ENCODE results near the gene ACADS.

ACADS gene

GRCh38 chr12:120688527-120689071, 37.0 kb upstream of the ACADS start:
- Histone ChIP-seq H3K4me1 (ENCODE audit: control insufficient read depth, insufficient read depth, low read length) (peaks cover 32% of the 10 kb centered on the region), H3K27ac (ENCODE audit: insufficient read depth, low read depth, low read length, poor library complexity, severe bottlenecking) (no peak overlapping the region), H3K36me3 (ENCODE audit: control insufficient read depth, insufficient read depth, low read length) (no peaks in the 10 kb centered on the region), H3K9me3 (ENCODE audit: control insufficient read depth, low read length) (no peaks in the 10 kb centered on the region), H3K27me3 (ENCODE audit: control insufficient read depth, insufficient read depth, low read length, poor library complexity, severe bottlenecking) (no peaks in the 10 kb centered on the region), H3K4me3 (ENCODE audit: insufficient read depth, low read depth, low read length) (peak overlapping the region; percentile 83)
- WGBS, 2 experiments: 48 to 53% methylated on average over 6 of the region's 6 CpGs

- Histone ChIP-seq H3K36me3 (ENCODE audit: control insufficient read depth, insufficient read depth, low read length) (peaks cover under 1% of the 10 kb centered on the region), H3K9me3 (ENCODE audit: control insufficient read depth, low read length) (no peaks in the 10 kb centered on the region), H3K27me3 (ENCODE audit: control insufficient read depth, insufficient read depth, low read length, poor library complexity, severe bottlenecking) (no peaks in the 10 kb centered on the region), H3K27ac (ENCODE audit: insufficient read depth, low read depth, low read length, poor library complexity, severe bottlenecking) (no peak overlapping the region), H3K4me1 (ENCODE audit: control insufficient read depth, insufficient read depth, low read length) (peaks cover 40% of the 10 kb centered on the region), H3K4me3 (ENCODE audit: insufficient read depth, low read depth, low read length) (peak overlapping the region; percentile 83)
- 57 to 62% methylated on average over 6 of the region's 6 CpGs for WGBS, 2 experiments
Observed at GRCh38 chr12:120689397-120690082, 36.1 kb upstream of the ACADS start.

- peaks cover 6% of the 10 kb centered on the region for H3K36me3 ChIP-seq (ENCODE audit: control insufficient read depth, insufficient read depth, low read length)
- no peak overlapping the region for H3K4me3 ChIP-seq (ENCODE audit: insufficient read depth, low read depth, low read length)
- H3K27ac ChIP-seq (ENCODE audit: insufficient read depth, low read depth, low read length, poor library complexity, severe bottlenecking): no peak overlapping the region
- WGBS, 2 experiments: 90% methylated on average over 2 of the region's 2 CpGs
- H3K4me1 ChIP-seq (ENCODE audit: control insufficient read depth, insufficient read depth, low read length): peaks cover 40% of the 10 kb centered on the region
- H3K9me3 ChIP-seq (ENCODE audit: control insufficient read depth, low read length): no peaks in the 10 kb centered on the region
- H3K27me3 ChIP-seq (ENCODE audit: control insufficient read depth, insufficient read depth, low read length, poor library complexity, severe bottlenecking): no peaks in the 10 kb centered on the region
Observed at GRCh38 chr12:120690083-120690450, 35.6 kb upstream of the ACADS start.

GRCh38 chr12:120690978-120691377, 34.6 kb upstream of the ACADS start:
- H3K27me3 ChIP-seq (ENCODE audit: control insufficient read depth, insufficient read depth, low read length, poor library complexity, severe bottlenecking): no peaks in the 10 kb centered on the region
- no peak overlapping the region for H3K27ac ChIP-seq (ENCODE audit: insufficient read depth, low read depth, low read length, poor library complexity, severe bottlenecking)
- 92 to 95% methylated on average over 1 to 3 of the region's 3 CpGs for WGBS, 2 experiments
- peaks cover 13% of the 10 kb centered on the region for H3K36me3 ChIP-seq (ENCODE audit: control insufficient read depth, insufficient read depth, low read length)
- H3K9me3 ChIP-seq (ENCODE audit: control insufficient read depth, low read length): no peaks in the 10 kb centered on the region
- H3K4me3 ChIP-seq (ENCODE audit: insufficient read depth, low read depth, low read length): no peak overlapping the region
- peaks cover 40% of the 10 kb centered on the region for H3K4me1 ChIP-seq (ENCODE audit: control insufficient read depth, insufficient read depth, low read length)

- Histone ChIP-seq H3K27me3 (ENCODE audit: control insufficient read depth, insufficient read depth, low read length, poor library complexity, severe bottlenecking) (no peaks in the 10 kb centered on the region), H3K4me1 (ENCODE audit: control insufficient read depth, insufficient read depth, low read length) (peaks cover 40% of the 10 kb centered on the region), H3K9me3 (ENCODE audit: control insufficient read depth, low read length) (no peaks in the 10 kb centered on the region), H3K27ac (ENCODE audit: insufficient read depth, low read depth, low read length, poor library complexity, severe bottlenecking) (no peak overlapping the region), H3K4me3 (ENCODE audit: insufficient read depth, low read depth, low read length) (no peak overlapping the region), H3K36me3 (ENCODE audit: control insufficient read depth, insufficient read depth, low read length) (peaks cover 29% of the 10 kb centered on the region)
- WGBS, 2 experiments: 86 to 87% methylated on average over 9 to 11 of the region's 11 CpGs
Observed at GRCh38 chr12:120692524-120693033, 33.0 kb upstream of the ACADS start.

GRCh38 chr12:120693848-120694247, 31.8 kb upstream of the ACADS start:
- Histone ChIP-seq H3K36me3 (ENCODE audit: control insufficient read depth, insufficient read depth, low read length) (peaks cover 39% of the 10 kb centered on the region), H3K4me3 (ENCODE audit: insufficient read depth, low read depth, low read length) (no peak overlapping the region), H3K27ac (ENCODE audit: insufficient read depth, low read depth, low read length, poor library complexity, severe bottlenecking) (peak overlapping the region; percentile 29), H3K4me1 (ENCODE audit: control insufficient read depth, insufficient read depth, low read length) (peaks cover 32% of the 10 kb centered on the region), H3K27me3 (ENCODE audit: control insufficient read depth, insufficient read depth, low read length, poor library complexity, severe bottlenecking) (no peaks in the 10 kb centered on the region), H3K9me3 (ENCODE audit: control insufficient read depth, low read length) (no peaks in the 10 kb centered on the region)
- WGBS, 2 experiments: 10 to 12% methylated on average over 4 of the region's 4 CpGs

GRCh38 chr12:120696626-120697025, 29.0 kb upstream of the ACADS start:
- Histone ChIP-seq H3K9me3 (ENCODE audit: control insufficient read depth, low read length) (no peaks in the 10 kb centered on the region), H3K4me1 (ENCODE audit: control insufficient read depth, insufficient read depth, low read length) (peaks cover 22% of the 10 kb centered on the region), H3K36me3 (ENCODE audit: control insufficient read depth, insufficient read depth, low read length) (peaks cover 44% of the 10 kb centered on the region), H3K27ac (ENCODE audit: insufficient read depth, low read depth, low read length, poor library complexity, severe bottlenecking) (no peak overlapping the region), H3K27me3 (ENCODE audit: control insufficient read depth, insufficient read depth, low read length, poor library complexity, severe bottlenecking) (no peaks in the 10 kb centered on the region), H3K4me3 (ENCODE audit: insufficient read depth, low read depth, low read length) (no peak overlapping the region)
- 92 to 93% methylated on average over 6 of the region's 6 CpGs for WGBS, 2 experiments

GRCh38 chr12:120697344-120697743, 28.3 kb upstream of the ACADS start:
- no peaks in the 10 kb centered on the region for H3K27me3 ChIP-seq (ENCODE audit: control insufficient read depth, insufficient read depth, low read length, poor library complexity, severe bottlenecking)
- H3K36me3 ChIP-seq (ENCODE audit: control insufficient read depth, insufficient read depth, low read length): peaks cover 44% of the 10 kb centered on the region
- H3K27ac ChIP-seq (ENCODE audit: insufficient read depth, low read depth, low read length, poor library complexity, severe bottlenecking): no peak overlapping the region
- 88% methylated on average over 1 of the region's 1 CpG; no CpG with 5 or more reads in 1 of the 2 experiments for WGBS, 2 experiments
- H3K4me1 ChIP-seq (ENCODE audit: control insufficient read depth, insufficient read depth, low read length): peaks cover 19% of the 10 kb centered on the region
- no peak overlapping the region for H3K4me3 ChIP-seq (ENCODE audit: insufficient read depth, low read depth, low read length)
- H3K9me3 ChIP-seq (ENCODE audit: control insufficient read depth, low read length): no peaks in the 10 kb centered on the region

GRCh38 chr12:120698665-120699064, 27.0 kb upstream of the ACADS start:
- H3K36me3 ChIP-seq (ENCODE audit: control insufficient read depth, insufficient read depth, low read length): peaks cover 44% of the 10 kb centered on the region
- peaks cover 8% of the 10 kb centered on the region for H3K4me1 ChIP-seq (ENCODE audit: control insufficient read depth, insufficient read depth, low read length)

GRCh38 chr12:120699553-120699952, 26.1 kb upstream of the ACADS start:
- H3K36me3 ChIP-seq (ENCODE audit: control insufficient read depth, insufficient read depth, low read length): peaks cover 44% of the 10 kb centered on the region
- H3K4me3 ChIP-seq (ENCODE audit: insufficient read depth, low read depth, low read length): no peak overlapping the region
- WGBS, 2 experiments: 96 to 97% methylated on average over 7 of the region's 7 CpGs
- H3K27ac ChIP-seq (ENCODE audit: insufficient read depth, low read depth, low read length, poor library complexity, severe bottlenecking): no peak overlapping the region
- no peaks in the 10 kb centered on the region for H3K9me3 ChIP-seq (ENCODE audit: control insufficient read depth, low read length)
- H3K27me3 ChIP-seq (ENCODE audit: control insufficient read depth, insufficient read depth, low read length, poor library complexity, severe bottlenecking): no peaks in the 10 kb centered on the region
- no peaks in the 10 kb centered on the region for H3K4me1 ChIP-seq (ENCODE audit: control insufficient read depth, insufficient read depth, low read length)

More at GRCh38 chr12:120698665-120699064, 27.0 kb upstream of the ACADS start:
- Histone ChIP-seq H3K9me3 (ENCODE audit: control insufficient read depth, low read length) (no peaks in the 10 kb centered on the region), H3K27ac (ENCODE audit: insufficient read depth, low read depth, low read length, poor library complexity, severe bottlenecking) (no peak overlapping the region), H3K27me3 (ENCODE audit: control insufficient read depth, insufficient read depth, low read length, poor library complexity, severe bottlenecking) (no peaks in the 10 kb centered on the region), H3K4me3 (ENCODE audit: insufficient read depth, low read depth, low read length) (no peak overlapping the region)
- 91 to 95% methylated on average over 3 of the region's 3 CpGs for WGBS, 2 experiments
